HUES6 (cell line): ENCODE results near the gene RPS19.
A peak's percentile ranks its signal among the peaks of the same experiment; 100 is the strongest.

Source experiments
- H3K27ac ChIP-seq: 2 replicates; pipeline ENCODE4 v1.7.0; 2013; ENCODE audit warnings: low read depth, mild to moderate bottlenecking, low read length, inconsistent platforms
- H3K27me3 ChIP-seq: 2 replicates; pipeline ENCODE4 v1.6.1; 2013; ENCODE audit warnings: low read length; ENCODE audit not compliant: control insufficient read depth, insufficient read depth
- H3K36me3 ChIP-seq: 2 replicates; pipeline ENCODE4 v1.6.1; 2013; ENCODE audit warnings: low read length; ENCODE audit not compliant: control insufficient read depth, insufficient read depth
- H3K4me1 ChIP-seq: 2 replicates; pipeline ENCODE4 v1.6.1; 2013; ENCODE audit warnings: low read length; ENCODE audit not compliant: control insufficient read depth, insufficient read depth
- H3K4me3 ChIP-seq: 2 replicates; pipeline ENCODE4 v1.5.1; 2013; ENCODE audit warnings: low read depth, low read length
- H3K9ac ChIP-seq: one replicate; pipeline ENCODE4 v1.6.1; 2013; ENCODE audit warnings: mild to moderate bottlenecking, low read length
- H3K9me3 ChIP-seq: 2 replicates; pipeline ENCODE4 v1.6.1; 2013; ENCODE audit warnings: low read depth, low read length; ENCODE audit not compliant: control insufficient read depth, insufficient read depth

RPS19 gene

GRCh38 chr19:41859618-41860418 lies at the start of gene RPS19:
Gene RPS19 (plus strand): TSS chr19:41860255. CDS start chr19:41860775, 520 bp downstream.
- H3K27me3 ChIP-seq: peaks cover 2% of the 10 kb centered on the region

DNA sequence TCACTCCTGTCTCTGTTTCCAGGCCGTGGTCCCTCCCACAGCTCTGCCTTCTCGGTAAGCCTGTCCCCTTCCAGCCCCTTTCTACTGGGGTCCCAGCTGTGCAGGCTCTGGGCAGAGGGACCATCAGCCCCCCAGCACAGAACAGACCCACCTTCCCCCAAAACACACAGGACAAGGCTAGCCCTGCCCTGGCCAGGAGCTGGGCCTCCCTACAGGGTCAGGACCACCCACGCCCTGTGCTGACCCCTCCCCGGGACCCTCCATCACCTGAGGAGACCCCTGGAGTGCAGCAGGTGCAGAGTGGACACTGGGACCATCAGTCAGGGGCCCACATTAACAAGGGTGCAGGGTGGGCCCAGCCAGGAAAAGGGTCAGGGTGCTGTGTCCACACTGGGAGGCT lies 49.8 kb upstream of the RPS19 start:
- no peak overlapping the region for H3K9ac ChIP-seq
- no peak overlapping the region for H3K27ac ChIP-seq
- H3K27me3 ChIP-seq: peaks cover 31% of the 10 kb centered on the region; the same call in 1 of the 2 replicates
- H3K4me1 ChIP-seq: no peaks in the 10 kb centered on the region
- no peaks in the 10 kb centered on the region for H3K9me3 ChIP-seq
- H3K4me3 ChIP-seq: no peak overlapping the region
- H3K36me3 ChIP-seq: no peaks in the 10 kb centered on the region

More at GRCh38 chr19:41859618-41860418, at the start of gene RPS19:
- peaks cover 24% of the 10 kb centered on the region for H3K4me1 ChIP-seq
- peak within 1 kb of the TSS; percentile 99 for H3K9ac ChIP-seq
- peak within 1 kb of the TSS; percentile 96 for H3K27ac ChIP-seq
- H3K36me3 ChIP-seq: peaks cover 44% of the 10 kb centered on the region
- H3K9me3 ChIP-seq: no peaks in the 10 kb centered on the region
- H3K4me3 ChIP-seq: peak within 1 kb of the TSS; percentile 82

DNA sequence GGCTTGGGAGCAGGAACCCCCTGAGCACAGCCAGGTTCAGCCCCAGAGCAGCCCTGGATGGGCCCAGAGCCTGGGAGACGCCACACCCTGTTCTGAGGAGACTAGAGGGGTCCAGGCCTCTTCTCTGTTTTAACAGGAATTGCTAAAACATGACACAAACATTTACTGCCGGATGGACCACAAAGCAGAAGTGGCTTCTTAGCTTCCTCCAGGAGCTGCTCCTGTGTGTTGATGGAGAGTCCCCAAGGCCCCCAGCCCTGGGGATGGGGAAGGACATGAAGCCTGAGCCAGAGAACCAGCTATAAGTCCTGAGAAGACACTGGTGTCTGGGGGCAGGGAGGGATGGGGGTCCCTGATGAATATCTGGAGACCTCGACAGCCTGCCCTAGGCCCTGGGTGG lies 49.0 kb upstream of the RPS19 start:
- no peak overlapping the region for H3K27ac ChIP-seq
- H3K9ac ChIP-seq: no peak overlapping the region
- peaks cover 34% of the 10 kb centered on the region for H3K27me3 ChIP-seq
- no peaks in the 10 kb centered on the region for H3K9me3 ChIP-seq
- H3K4me3 ChIP-seq: no peak overlapping the region
- H3K4me1 ChIP-seq: no peaks in the 10 kb centered on the region
- H3K36me3 ChIP-seq: no peaks in the 10 kb centered on the region

DNA sequence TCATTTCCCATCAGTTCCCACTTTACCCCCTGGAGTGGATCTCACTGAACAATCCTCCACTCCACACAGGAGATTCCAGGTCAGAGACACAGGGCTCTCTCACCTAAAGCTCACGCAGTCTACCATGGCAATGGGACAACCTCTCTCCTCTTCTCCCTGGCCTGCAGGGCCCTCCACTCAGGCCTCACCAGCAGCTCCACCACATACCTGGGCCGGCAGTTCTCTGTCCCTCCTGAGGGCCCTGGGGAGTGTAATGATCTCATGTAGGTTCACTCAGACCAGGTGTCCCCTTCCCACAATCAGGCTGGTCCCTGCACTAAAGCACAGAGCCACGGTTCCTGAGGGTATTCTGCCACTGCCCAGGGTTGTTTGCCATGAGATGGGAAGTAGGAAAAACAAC lies 48.1 kb upstream of the RPS19 start:
- Histone ChIP-seq H3K9ac (no peak overlapping the region), H3K4me3 (no peak overlapping the region), H3K4me1 (no peaks in the 10 kb centered on the region), H3K27me3 (peaks cover 33% of the 10 kb centered on the region), H3K9me3 (no peaks in the 10 kb centered on the region), H3K27ac (no peak overlapping the region), H3K36me3 (no peaks in the 10 kb centered on the region)

- no peaks in the 10 kb centered on the region for H3K9me3 ChIP-seq
- no peaks in the 10 kb centered on the region for H3K36me3 ChIP-seq
- H3K27me3 ChIP-seq: peaks cover 23% of the 10 kb centered on the region
- H3K4me3 ChIP-seq: no peak overlapping the region
- no peaks in the 10 kb centered on the region for H3K4me1 ChIP-seq
- H3K9ac ChIP-seq: no peak overlapping the region
- H3K27ac ChIP-seq: no peak overlapping the region
These were observed 46.1 kb upstream of the RPS19 start for GRCh38 chr19:41813911-41814310.

GRCh38 chr19:41815301-41815700 lies 44.8 kb upstream of the RPS19 start:
- no peak overlapping the region for H3K27ac ChIP-seq
- H3K4me3 ChIP-seq: no peak overlapping the region
- no peaks in the 10 kb centered on the region for H3K36me3 ChIP-seq
- H3K4me1 ChIP-seq: no peaks in the 10 kb centered on the region
- no peaks in the 10 kb centered on the region for H3K9me3 ChIP-seq
- H3K9ac ChIP-seq: no peak overlapping the region
- H3K27me3 ChIP-seq: peaks cover 19% of the 10 kb centered on the region

GRCh38 chr19:41816761-41817160 lies 43.3 kb upstream of the RPS19 start:
- Histone ChIP-seq H3K4me3 (no peak overlapping the region), H3K36me3 (no peaks in the 10 kb centered on the region), H3K27me3 (peaks cover 24% of the 10 kb centered on the region), H3K9me3 (no peaks in the 10 kb centered on the region), H3K9ac (no peak overlapping the region), H3K4me1 (no peaks in the 10 kb centered on the region), H3K27ac (no peak overlapping the region)

DNA sequence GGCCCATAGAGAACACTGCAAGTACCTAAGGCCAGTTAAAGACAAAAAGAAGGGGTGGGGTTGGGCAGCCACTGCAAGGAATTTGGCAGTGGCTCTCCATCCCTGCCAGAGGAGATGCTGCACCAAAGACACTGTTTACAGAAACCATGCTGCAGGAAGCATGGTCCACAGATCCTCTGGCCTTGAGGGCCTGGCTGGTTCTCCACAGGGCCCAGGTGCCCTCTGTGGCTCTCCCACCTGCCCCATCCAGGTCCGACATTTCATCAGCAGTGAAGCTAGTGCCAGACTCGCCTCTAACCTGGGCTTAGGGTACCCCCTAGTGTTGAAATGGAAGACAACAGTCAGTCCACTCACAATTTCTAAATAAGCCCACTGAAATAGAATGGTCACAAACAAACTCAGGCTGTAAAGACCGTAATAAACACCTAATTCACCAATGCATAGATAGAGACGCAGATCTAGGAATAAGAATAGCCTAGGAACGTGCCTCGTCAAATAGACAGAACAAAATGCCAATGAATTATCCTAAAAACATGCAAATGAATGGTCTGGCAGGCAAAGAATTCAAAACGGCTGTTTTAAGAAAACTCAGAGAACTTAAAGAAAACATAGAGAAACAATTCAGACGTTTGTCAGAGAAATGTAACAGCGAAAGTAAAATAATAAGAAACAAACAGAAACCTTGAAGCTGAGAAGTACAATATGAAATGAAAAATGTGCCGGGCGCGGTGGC lies 38.9 kb upstream of the RPS19 start:
- no peaks in the 10 kb centered on the region for H3K9me3 ChIP-seq
- H3K36me3 ChIP-seq: no peaks in the 10 kb centered on the region
- H3K4me1 ChIP-seq: no peaks in the 10 kb centered on the region
- no peak overlapping the region for H3K4me3 ChIP-seq
- no peak overlapping the region for H3K9ac ChIP-seq
- no peak overlapping the region for H3K27ac ChIP-seq
- peaks cover 5% of the 10 kb centered on the region; the same call in 1 of the 2 replicates for H3K27me3 ChIP-seq

DNA sequence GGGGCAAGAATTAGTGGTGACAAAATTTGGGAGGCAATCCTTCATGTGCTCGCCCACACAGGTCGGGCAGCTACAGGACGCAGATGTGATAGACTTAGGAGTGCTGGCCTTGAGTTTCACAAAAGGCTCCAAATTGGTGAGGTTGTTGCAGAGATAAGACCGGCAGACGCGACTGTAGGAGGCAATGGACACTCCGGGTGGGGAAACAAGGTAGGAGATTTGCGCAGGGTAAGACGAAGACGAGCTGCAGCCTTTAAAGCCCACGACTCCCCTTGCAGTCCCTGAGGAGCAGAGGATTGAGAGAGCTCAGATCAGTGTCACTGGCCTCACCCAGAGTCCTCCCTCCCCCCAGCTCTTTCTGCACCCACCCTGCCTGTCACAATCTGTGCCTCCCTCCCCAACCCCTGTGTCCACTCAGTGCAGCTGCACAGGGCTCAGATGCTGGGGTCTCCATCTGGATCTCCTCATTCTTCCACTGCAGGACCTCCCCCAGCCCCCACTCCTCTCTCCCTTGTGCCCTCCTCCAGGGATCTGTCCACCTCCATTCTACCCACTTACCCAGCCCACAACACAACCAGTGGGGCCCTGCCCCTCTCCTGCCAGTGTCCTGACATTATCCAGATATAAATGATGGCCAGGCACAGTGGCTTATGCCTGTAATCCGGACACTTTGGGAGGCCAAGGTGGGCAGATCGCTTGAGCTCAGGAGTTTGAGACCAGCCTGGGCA lies 21.9 kb upstream of the RPS19 start:
- Histone ChIP-seq H3K27ac (no peak overlapping the region), H3K9ac (no peak overlapping the region)

DNA sequence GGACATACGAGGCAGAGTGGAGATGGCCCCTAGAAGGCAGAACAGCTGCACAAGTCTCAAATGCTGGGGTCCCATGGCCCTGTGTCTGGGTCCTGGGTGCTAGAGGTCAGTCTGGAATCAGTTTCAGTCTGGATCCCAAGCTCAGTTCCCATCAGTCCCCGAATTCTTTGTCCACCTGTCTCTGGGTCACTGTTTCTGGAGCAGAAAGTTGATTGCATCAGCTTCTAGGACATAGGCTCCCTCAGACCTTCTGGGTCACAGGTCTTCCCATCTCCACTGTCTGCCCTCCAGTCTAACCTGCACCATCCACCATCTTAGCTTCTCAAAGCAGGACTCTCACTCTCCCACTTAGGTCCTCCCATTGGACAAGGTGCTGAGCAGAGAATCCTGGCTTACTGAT lies 20.8 kb upstream of the RPS19 start:
- H3K36me3 ChIP-seq: no peaks in the 10 kb centered on the region

More for the DNA sequence above, 21.9 kb upstream of the RPS19 start:
- no peak overlapping the region for H3K4me3 ChIP-seq
- H3K9me3 ChIP-seq: no peaks in the 10 kb centered on the region
- no peaks in the 10 kb centered on the region for H3K36me3 ChIP-seq
- no peaks in the 10 kb centered on the region for H3K4me1 ChIP-seq
- H3K27me3 ChIP-seq: peaks cover 28% of the 10 kb centered on the region

More for the DNA sequence above, 20.8 kb upstream of the RPS19 start:
- H3K4me3 ChIP-seq: no peak overlapping the region
- H3K9me3 ChIP-seq: no peaks in the 10 kb centered on the region
- no peak overlapping the region for H3K27ac ChIP-seq
- no peak overlapping the region for H3K9ac ChIP-seq
- H3K27me3 ChIP-seq: peaks cover 28% of the 10 kb centered on the region
- H3K4me1 ChIP-seq: no peaks in the 10 kb centered on the region
